Measurements from ENCODE around the gene ZNF594.
A peak's percentile ranks its signal among the peaks of the same experiment; 100 is the strongest.
"Not testable (repeated sequence)": the region's sequence is repeated elsewhere in the genome, so short reads cannot be mapped to it uniquely, and the experiment has no call there.

The ZNF594 gene

DNA sequence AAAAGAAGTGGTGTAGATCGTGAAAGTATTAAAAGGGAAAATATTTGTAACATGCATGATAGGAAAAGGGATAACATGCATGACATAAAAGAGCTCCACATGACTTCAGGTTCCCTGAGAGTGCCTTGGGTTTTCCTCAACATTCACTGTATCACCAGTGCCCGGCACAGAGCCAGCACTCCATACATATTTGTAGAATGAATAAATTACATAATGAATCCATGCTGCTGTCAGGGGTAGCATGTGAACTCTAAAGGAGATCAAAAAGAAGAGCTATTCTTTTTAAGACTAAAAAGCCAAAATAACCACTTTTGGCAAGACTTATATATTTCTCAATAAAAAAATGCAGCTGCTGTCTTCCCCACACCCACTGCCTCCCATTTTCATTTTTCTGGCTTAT, 2.7 kb upstream of the ZNF594 start:
- peaks cover 14% of the 10 kb centered on the region for H3K4me1 ChIP-seq (ENCODE audit: control insufficient read depth, insufficient read depth, low read length)
- no peak overlapping the region for H3K9ac ChIP-seq (ENCODE audit: low read length)
- no peak overlapping the region for H3K4me3 ChIP-seq (ENCODE audit: low read length)
- no peaks in the 10 kb centered on the region for H3K36me3 ChIP-seq (ENCODE audit: control insufficient read depth, insufficient read depth, low read length, severe bottlenecking)
- H3K9me3 ChIP-seq (ENCODE audit: control insufficient read depth, low read length): peaks cover 4% of the 10 kb centered on the region
- peak; percentile 46 for DNase-seq (ENCODE audit: low read depth)
- H3K27me3 ChIP-seq (replicated peaks; ENCODE audit: control insufficient read depth, insufficient read depth, low read length): no peaks in the 10 kb centered on the region

DNA sequence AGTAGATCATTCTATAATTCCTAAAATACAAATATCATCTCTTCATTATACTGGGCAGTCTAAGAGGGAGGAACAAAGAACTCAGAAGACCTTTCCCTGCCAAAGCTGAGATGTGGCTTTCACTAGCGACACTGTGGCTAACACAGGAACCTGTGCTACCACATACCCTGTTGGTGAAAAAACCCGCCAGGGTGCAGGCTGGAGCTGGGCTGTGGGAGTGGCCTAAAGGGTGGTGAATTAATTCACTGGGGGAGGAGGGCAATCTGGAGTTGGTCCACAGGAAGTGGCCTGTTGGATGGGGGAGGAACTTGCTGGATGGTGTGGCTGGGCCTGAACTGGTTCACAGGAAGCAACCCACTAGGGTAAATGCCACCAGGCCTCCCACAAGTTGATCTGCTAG, 7.4 kb downstream of the ZNF594 start:
- H3K36me3 ChIP-seq (ENCODE audit: control insufficient read depth, insufficient read depth, low read length, severe bottlenecking): peaks cover 52% of the 10 kb centered on the region
- peak overlapping the region; percentile 77 for H3K4me3 ChIP-seq (ENCODE audit: low read length)
- no peaks in the 10 kb centered on the region for H3K4me1 ChIP-seq (ENCODE audit: control insufficient read depth, insufficient read depth, low read length)
- H3K9ac ChIP-seq (ENCODE audit: low read length): no peak overlapping the region
- H3K9me3 ChIP-seq (ENCODE audit: control insufficient read depth, low read length): peaks cover 95% of the 10 kb centered on the region
- no peak for DNase-seq (ENCODE audit: low read depth)
- no peaks in the 10 kb centered on the region for H3K27me3 ChIP-seq (replicated peaks; ENCODE audit: control insufficient read depth, insufficient read depth, low read length)

DNA sequence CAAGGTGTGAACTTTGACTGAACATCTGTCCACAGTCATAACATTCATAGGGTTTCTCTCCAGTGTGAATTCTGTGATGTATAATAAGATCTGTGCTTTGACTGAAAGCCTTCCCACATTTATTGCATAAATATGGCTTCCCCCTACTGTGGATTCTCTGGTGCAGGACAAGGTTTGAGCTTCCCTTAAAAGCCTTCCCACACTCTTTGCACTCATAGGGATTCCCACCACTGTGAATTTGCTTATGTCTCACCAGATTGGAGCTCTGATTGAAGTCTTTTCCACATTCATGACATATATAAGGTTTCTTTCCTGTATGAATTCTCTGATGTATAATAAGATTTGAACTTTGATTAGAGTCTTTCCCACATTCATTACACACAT, 8.3 kb downstream of the ZNF594 start:
- peaks cover 99% of the 10 kb centered on the region for H3K9me3 ChIP-seq (ENCODE audit: control insufficient read depth, low read length)
- H3K9ac ChIP-seq (ENCODE audit: low read length): no peak overlapping the region
- peak overlapping the region; percentile 77 for H3K4me3 ChIP-seq (ENCODE audit: low read length)
- DNase-seq (ENCODE audit: low read depth): no peak
- H3K36me3 ChIP-seq (ENCODE audit: control insufficient read depth, insufficient read depth, low read length, severe bottlenecking): peaks cover 52% of the 10 kb centered on the region
- H3K27me3 ChIP-seq (replicated peaks; ENCODE audit: control insufficient read depth, insufficient read depth, low read length): no peaks in the 10 kb centered on the region
- no peaks in the 10 kb centered on the region for H3K4me1 ChIP-seq (ENCODE audit: control insufficient read depth, insufficient read depth, low read length)

DNA sequence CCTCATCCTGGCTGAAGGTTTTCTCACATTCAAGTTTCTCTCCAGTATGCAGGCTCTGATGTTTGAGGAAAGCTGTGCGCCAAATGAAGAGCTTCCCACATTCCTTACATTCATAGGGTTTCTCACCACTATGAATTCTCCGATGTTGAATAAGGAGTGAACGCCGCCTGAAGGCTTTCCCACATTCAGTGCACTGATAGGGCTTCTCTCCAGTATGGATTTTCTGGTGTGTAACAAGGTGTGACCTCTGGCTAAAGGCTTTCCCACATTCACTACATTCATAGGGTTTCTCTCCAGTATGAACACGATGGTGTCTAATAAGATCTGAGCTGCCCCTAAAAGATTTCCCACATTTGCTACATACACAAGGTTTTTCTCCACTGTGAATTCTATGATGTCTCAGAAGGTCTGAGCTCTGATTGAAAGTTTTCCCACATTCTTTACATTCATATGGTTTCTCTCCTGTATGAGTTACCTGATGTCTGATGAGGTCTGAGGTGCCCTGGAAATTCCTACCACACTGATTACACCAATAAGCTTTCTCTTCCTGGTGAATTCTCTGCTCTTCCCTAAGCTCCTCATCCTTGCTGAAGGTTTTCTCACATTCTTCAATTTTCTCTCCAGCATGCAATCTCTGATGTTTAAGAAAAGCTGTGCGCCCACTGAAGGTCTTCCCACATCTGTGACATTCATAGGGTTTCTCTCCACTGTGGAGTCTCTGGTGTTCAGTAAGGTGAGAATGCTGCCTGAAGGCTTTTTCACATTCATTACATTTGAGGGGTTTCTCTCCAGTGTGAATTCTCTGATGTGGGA, 8.9 kb downstream of the ZNF594 start:
- Histone ChIP-seq H3K9me3 (ENCODE audit: control insufficient read depth, low read length) (peaks cover 100% of the 10 kb centered on the region), H3K4me1 (ENCODE audit: control insufficient read depth, insufficient read depth, low read length) (no peaks in the 10 kb centered on the region), H3K27me3 (replicated peaks; ENCODE audit: control insufficient read depth, insufficient read depth, low read length) (no peaks in the 10 kb centered on the region), H3K36me3 (ENCODE audit: control insufficient read depth, insufficient read depth, low read length, severe bottlenecking) (peaks cover 51% of the 10 kb centered on the region), H3K4me3 (ENCODE audit: low read length) (peak overlapping the region; percentile 77), H3K9ac (ENCODE audit: low read length) (no peak overlapping the region)
- DNase-seq (ENCODE audit: low read depth): no peak

DNA sequence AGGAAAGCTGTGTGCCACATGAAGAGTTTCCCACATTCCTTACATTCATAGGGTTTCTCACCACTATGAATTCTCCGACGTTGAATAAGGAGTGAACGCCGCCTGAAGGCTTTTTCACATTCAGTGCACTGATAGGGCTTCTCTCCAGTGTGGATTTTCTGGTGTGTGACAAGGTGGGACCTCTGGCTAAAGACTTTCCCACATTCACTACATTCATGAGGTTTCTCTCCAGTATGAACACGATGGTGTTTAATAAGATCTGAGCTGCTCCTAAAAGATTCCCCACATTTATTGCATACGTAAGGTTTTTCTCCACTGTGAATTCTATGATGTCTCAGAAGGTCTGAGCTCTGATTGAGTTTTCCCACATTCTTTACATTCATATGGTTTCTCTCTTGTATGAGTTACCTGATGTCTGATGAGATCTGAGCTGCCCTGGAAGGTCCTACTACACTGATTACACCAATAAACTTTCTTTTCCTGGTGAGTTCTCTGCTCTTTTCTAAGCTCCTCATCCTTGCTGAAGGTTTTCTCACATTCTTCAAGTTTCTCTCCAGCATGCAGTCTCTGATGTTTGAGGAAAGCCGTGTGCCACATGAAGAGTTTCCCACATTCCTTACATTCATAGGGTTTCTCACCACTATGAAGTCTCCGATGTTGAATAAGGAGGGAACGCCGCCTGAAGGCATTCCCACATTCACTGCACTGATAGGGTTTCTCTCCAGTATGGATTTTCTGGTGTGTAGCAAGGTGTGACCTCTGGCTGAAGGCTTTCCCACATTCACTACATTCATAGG, 10.0 kb downstream of the ZNF594 start:
- Histone ChIP-seq H3K36me3 (ENCODE audit: control insufficient read depth, insufficient read depth, low read length, severe bottlenecking) (peaks cover 43% of the 10 kb centered on the region), H3K4me1 (ENCODE audit: control insufficient read depth, insufficient read depth, low read length) (no peaks in the 10 kb centered on the region), H3K27me3 (replicated peaks; ENCODE audit: control insufficient read depth, insufficient read depth, low read length) (no peaks in the 10 kb centered on the region), H3K4me3 (ENCODE audit: low read length) (peak overlapping the region; percentile 77), H3K9me3 (ENCODE audit: control insufficient read depth, low read length) (peaks cover 99% of the 10 kb centered on the region), H3K9ac (ENCODE audit: low read length) (no peak overlapping the region)
- no peak for DNase-seq (ENCODE audit: low read depth)

DNA sequence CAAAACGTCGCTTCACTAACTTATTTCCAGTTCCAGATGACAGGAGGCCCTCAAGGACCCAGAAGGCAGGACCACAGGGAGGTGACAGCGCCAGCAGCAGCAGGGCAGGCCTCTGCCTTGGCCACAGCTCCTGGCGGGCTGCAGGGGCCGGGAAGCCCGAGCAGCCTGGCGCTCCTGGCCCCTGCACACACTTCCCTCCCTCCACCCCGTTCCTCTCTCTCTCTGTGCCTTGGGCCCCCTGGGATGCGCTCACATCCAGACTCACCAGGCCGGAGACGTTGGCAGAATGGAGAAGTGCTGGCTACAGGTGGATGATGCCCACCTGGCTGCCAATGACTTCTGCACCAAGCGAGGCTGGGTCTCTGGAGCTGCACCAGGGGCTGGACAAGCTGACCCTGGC, 12.7 kb downstream of the ZNF594 start:
- Histone ChIP-seq H3K4me3 (ENCODE audit: low read length) (peak overlapping the region; percentile 77), H3K9ac (ENCODE audit: low read length) (no peak overlapping the region), H3K9me3 (ENCODE audit: control insufficient read depth, low read length) (peaks cover 92% of the 10 kb centered on the region), H3K36me3 (ENCODE audit: control insufficient read depth, insufficient read depth, low read length, severe bottlenecking) (peaks cover 46% of the 10 kb centered on the region), H3K4me1 (ENCODE audit: control insufficient read depth, insufficient read depth, low read length) (no peaks in the 10 kb centered on the region), H3K27me3 (replicated peaks; ENCODE audit: control insufficient read depth, insufficient read depth, low read length) (no peaks in the 10 kb centered on the region)
- no peak for DNase-seq (ENCODE audit: low read depth)

DNA sequence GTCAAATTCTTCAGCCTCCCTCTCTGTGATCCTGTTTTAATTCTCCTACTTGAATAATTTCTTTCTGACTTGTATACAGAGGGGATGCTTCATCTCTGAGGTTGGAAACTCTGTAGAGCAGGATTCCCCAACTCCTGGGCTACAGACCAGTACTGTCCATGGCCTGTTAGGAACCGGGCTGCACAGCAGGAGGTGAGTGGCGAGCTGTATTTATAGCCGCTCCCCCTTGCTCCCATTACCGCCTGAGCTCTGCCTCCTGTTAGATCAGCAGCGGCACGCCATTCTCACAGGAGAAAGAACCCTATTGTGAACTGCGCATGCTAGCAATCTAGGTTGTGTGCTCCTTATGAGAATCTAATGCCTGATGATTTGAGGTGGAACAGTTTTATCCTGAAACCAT, 16.6 kb downstream of the ZNF594 start:
- H3K4me1 ChIP-seq (ENCODE audit: control insufficient read depth, insufficient read depth, low read length); H3K27me3 ChIP-seq (replicated peaks; ENCODE audit: control insufficient read depth, insufficient read depth, low read length); H3K9ac ChIP-seq (ENCODE audit: low read length); DNase-seq (ENCODE audit: low read depth): not testable (repeated sequence)
- Histone ChIP-seq H3K36me3 (ENCODE audit: control insufficient read depth, insufficient read depth, low read length, severe bottlenecking) (peaks cover 23% of the 10 kb centered on the region), H3K9me3 (ENCODE audit: control insufficient read depth, low read length) (peaks cover 58% of the 10 kb centered on the region), H3K4me3 (ENCODE audit: low read length) (peak overlapping the region; percentile 47)

DNA sequence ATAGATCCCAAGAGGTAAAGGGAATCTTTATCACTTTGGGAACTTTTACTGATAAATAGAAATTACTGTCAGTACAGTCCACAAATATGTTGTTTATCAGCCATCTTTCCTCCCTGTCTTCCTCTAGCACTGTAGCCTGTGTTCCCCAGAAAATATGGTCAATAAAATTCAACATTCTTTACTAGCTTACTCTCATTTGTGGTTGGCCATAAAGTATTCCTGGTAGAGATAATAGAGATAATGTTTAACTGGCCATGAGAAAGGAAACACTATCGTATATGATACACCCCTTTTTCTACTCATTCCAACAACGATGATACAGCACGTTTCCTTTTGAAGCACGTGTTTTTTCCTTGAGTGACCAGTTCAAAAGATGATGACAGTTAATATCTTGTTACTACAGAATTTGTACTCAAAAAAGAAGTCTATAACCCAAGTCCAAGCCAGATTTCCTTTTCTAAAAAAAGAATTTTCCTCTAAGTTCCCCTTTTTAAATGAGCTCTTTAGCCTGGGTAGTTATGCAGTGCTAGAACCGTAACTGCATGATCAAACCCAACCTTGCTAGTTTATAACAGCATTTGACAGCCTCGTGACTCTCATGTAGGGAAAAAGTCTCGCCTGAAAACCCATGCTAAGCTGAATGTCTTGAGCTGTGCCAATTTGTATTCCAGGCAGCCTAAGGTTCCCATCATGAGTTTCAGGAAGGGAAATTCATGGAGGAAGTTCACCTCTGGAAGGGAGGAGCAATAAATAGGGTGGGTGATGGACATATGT, 25.7 kb downstream of the ZNF594 start:
- H3K4me3 ChIP-seq (ENCODE audit: low read length); H3K36me3 ChIP-seq (ENCODE audit: control insufficient read depth, insufficient read depth, low read length, severe bottlenecking); H3K9me3 ChIP-seq (ENCODE audit: control insufficient read depth, low read length); H3K4me1 ChIP-seq (ENCODE audit: control insufficient read depth, insufficient read depth, low read length); H3K27me3 ChIP-seq (replicated peaks; ENCODE audit: control insufficient read depth, insufficient read depth, low read length); H3K9ac ChIP-seq (ENCODE audit: low read length): not testable (repeated sequence)
- peak; percentile 4 for DNase-seq (ENCODE audit: low read depth)

DNA sequence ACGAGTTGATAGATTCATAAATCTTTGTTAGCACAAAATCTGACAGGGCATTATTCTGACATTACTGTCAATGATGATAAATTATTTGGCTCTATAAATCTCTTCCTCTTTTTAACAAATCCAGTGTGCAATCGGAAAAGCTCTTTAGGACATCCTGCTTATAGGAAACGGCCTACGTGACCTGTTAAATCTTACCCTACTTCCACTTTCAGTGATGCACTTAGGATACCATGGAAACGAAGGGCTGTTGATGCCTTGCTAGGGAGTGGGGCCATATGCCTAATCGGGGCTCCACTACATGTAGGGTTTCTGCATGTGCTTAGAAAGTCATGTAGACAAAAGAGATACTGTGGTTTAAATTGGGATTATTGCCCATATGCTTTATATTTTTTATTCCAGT, 27.2 kb downstream of the ZNF594 start:
- no peak for DNase-seq (ENCODE audit: low read depth)
- H3K36me3 ChIP-seq (ENCODE audit: control insufficient read depth, insufficient read depth, low read length, severe bottlenecking): no peaks in the 10 kb centered on the region
- no peaks in the 10 kb centered on the region for H3K9me3 ChIP-seq (ENCODE audit: control insufficient read depth, low read length)
- H3K4me3 ChIP-seq (ENCODE audit: low read length): no peak overlapping the region
- H3K9ac ChIP-seq (ENCODE audit: low read length): no peak overlapping the region
- no peaks in the 10 kb centered on the region for H3K4me1 ChIP-seq (ENCODE audit: control insufficient read depth, insufficient read depth, low read length)
- H3K27me3 ChIP-seq (replicated peaks; ENCODE audit: control insufficient read depth, insufficient read depth, low read length): no peaks in the 10 kb centered on the region

DNA sequence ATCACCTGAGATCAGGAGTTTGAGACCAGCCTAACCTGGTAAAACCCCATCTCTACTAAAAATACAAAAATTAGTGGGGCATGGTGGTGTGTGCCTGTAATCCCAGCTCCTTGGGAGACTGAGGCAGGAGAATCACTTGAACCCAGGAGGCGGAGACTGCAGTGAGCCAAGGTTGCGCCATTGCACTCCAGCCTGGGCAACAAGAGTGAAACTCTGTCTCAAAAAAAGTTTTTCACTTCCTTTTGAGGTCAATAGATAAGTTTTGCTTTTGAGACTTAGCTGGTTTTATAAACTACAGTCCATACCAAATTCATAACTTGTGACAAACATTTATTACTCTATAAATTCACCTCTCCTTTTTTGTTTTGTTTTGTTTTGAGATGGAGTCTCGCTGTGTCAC, 29.9 kb downstream of the ZNF594 start:
- not testable (repeated sequence) for DNase-seq (ENCODE audit: low read depth); H3K4me3 ChIP-seq (ENCODE audit: low read length); H3K9ac ChIP-seq (ENCODE audit: low read length)

DNA sequence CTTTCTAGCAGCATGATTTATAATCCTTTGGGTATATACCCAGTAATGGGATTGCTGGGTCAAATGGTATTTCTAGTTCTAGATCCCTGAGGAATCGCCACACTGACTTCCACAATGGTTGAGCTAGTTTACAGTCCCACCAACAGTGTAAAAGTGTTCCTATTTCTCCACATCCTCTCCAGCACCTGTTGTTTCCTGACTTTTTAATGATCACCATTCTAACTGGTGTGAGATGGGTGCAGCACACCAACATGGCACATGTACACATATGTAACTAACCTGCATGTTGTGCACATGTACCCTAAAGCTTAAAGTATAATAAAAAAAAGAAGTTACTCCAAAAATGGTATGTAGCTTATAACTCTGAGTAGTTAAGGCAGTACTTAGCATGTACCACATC, 31.0 kb downstream of the ZNF594 start:
- DNase-seq (ENCODE audit: low read depth); H3K4me3 ChIP-seq (ENCODE audit: low read length); H3K9ac ChIP-seq (ENCODE audit: low read length); H3K36me3 ChIP-seq (ENCODE audit: control insufficient read depth, insufficient read depth, low read length, severe bottlenecking); H3K9me3 ChIP-seq (ENCODE audit: control insufficient read depth, low read length); H3K27me3 ChIP-seq (replicated peaks; ENCODE audit: control insufficient read depth, insufficient read depth, low read length); H3K4me1 ChIP-seq (ENCODE audit: control insufficient read depth, insufficient read depth, low read length): not testable (repeated sequence)

More for the DNA sequence above, 29.9 kb downstream of the ZNF594 start:
- H3K36me3 ChIP-seq (ENCODE audit: control insufficient read depth, insufficient read depth, low read length, severe bottlenecking); H3K9me3 ChIP-seq (ENCODE audit: control insufficient read depth, low read length); H3K4me1 ChIP-seq (ENCODE audit: control insufficient read depth, insufficient read depth, low read length); H3K27me3 ChIP-seq (replicated peaks; ENCODE audit: control insufficient read depth, insufficient read depth, low read length): not testable (repeated sequence)
